Glomerular endothelial cell (primary cell): ENCODE data around the gene NBEA. TPM values are rescaled to one million over a fixed set of nuclear protein-coding genes. Genes with fewer than 3 reads are reported as not detected.

Experiments used
- DNase-seq: peaks from one replicate; pipeline ENCODE4 v3.0.0-alpha.2; 2011; ENCODE audit warnings: low read depth, low spot score; ENCODE audit errors: extremely low read depth
- total RNA-seq: library from RNA; depleted of rRNA; stranded (reverse); fragments of >200 nt; gene quantifications from 2 replicates; pipeline ENCODE4 v1.2.3, GENCODE V29; 2015

NBEA gene
- total RNA-seq, 1 donor from 2014 or later = 4.1 TPM

GRCh38 chr13:35489050-35489449 lies 547.0 kb downstream of the NBEA start:
- DNase-seq = no peak

- DNase-seq = no peak
Observed at GRCh38 chr13:35496006-35496405, 553.9 kb downstream of the NBEA start.

- no peak for DNase-seq
Observed at GRCh38 chr13:35496761-35497386, 554.8 kb downstream of the NBEA start.

- DNase-seq = no peak
Observed at GRCh38 chr13:35498231-35498630, 556.2 kb downstream of the NBEA start.

- DNase-seq = no peak
Observed at GRCh38 chr13:35499196-35499662, 557.2 kb downstream of the NBEA start.

GRCh38 chr13:35499676-35500075 lies 557.6 kb downstream of the NBEA start:
- DNase-seq = no peak

GRCh38 chr13:35500144-35500543 lies 558.1 kb downstream of the NBEA start:
- no peak for DNase-seq

GRCh38 chr13:35501661-35502235 lies 559.7 kb downstream of the NBEA start:
- DNase-seq = no peak

- DNase-seq = no peak
Observed at GRCh38 chr13:35502456-35502855, 560.4 kb downstream of the NBEA start.

- no peak for DNase-seq
Observed at GRCh38 chr13:35512271-35512920, 570.3 kb downstream of the NBEA start.

- DNase-seq = no peak
Observed at GRCh38 chr13:35514061-35514477, 572.0 kb downstream of the NBEA start.

GRCh38 chr13:35514801-35515502 lies 572.9 kb downstream of the NBEA start:
- DNase-seq = no peak

GRCh38 chr13:35518337-35518946 lies 576.4 kb downstream of the NBEA start:
- DNase-seq = no peak

- no peak for DNase-seq
Observed at GRCh38 chr13:35524171-35524570, 582.1 kb downstream of the NBEA start.

- DNase-seq = no peak
Observed at GRCh38 chr13:35526577-35526976, 584.5 kb downstream of the NBEA start.

GRCh38 chr13:35527451-35527850 lies 585.4 kb downstream of the NBEA start:
- no peak for DNase-seq

GRCh38 chr13:35530147-35530546 lies 588.1 kb downstream of the NBEA start:
- DNase-seq = no peak

GRCh38 chr13:35530581-35530980 lies 588.5 kb downstream of the NBEA start:
- no peak for DNase-seq

- DNase-seq = no peak
Observed at GRCh38 chr13:35531526-35531925, 589.5 kb downstream of the NBEA start.

- no peak for DNase-seq
Observed at GRCh38 chr13:35534343-35534742, 592.3 kb downstream of the NBEA start.

- no peak for DNase-seq
Observed at GRCh38 chr13:35548790-35549189, 606.7 kb downstream of the NBEA start.
